Neuron (in vitro differentiated cells): ENCODE results near the gene ARHGEF10L.
"Not testable (repeated sequence)": the region's sequence is repeated elsewhere in the genome, so short reads cannot be mapped to it uniquely, and the experiment has no call there.

Experiments used
- H2AFZ ChIP-seq: one replicate; pipeline ENCODE4 v1.6.1; 2013; ENCODE audit warnings: low read depth, mild to moderate bottlenecking, inconsistent platforms, low read length, moderate library complexity
- H3K27me3 ChIP-seq: one replicate; pipeline ENCODE4 v1.6.1; 2013; ENCODE audit warnings: low read length; ENCODE audit not compliant: insufficient read depth
- H3K36me3 ChIP-seq: one replicate; pipeline ENCODE4 v1.6.1; 2013; ENCODE audit warnings: low read length; ENCODE audit not compliant: insufficient read depth
- H3K4me1 ChIP-seq: one replicate; pipeline ENCODE4 v1.6.1; 2013; ENCODE audit warnings: low read length; ENCODE audit not compliant: insufficient read depth
- H3K4me3 ChIP-seq: 2 replicates; pipeline ENCODE4 v1.5.1; 2013; ENCODE audit warnings: mild to moderate bottlenecking, low read length, moderate library complexity
- H3K9me3 ChIP-seq: one replicate; pipeline ENCODE4 v1.6.1; 2013; ENCODE audit warnings: low read length

The ARHGEF10L gene

GRCh38 chr1:17539477-17540254 lies at the start of gene ARHGEF10L:
Gene ARHGEF10L (plus strand): TSS chr1:17539698. CDS start chr1:17580596, 40,898 bp downstream.
- Histone ChIP-seq H3K4me1 (peaks cover 20% of the 10 kb centered on the region), H3K4me3 (peak within 1 kb of the TSS; percentile 76), H2AFZ (peak within 1 kb of the TSS; percentile 37), H3K27me3 (no peaks in the 10 kb centered on the region), H3K9me3 (no peaks in the 10 kb centered on the region), H3K36me3 (no peaks in the 10 kb centered on the region)

GRCh38 chr1:17489768-17490417 lies 49.6 kb upstream of the ARHGEF10L start:
- not testable (repeated sequence) for H2AFZ ChIP-seq, H3K4me1 ChIP-seq, H3K9me3 ChIP-seq, H3K36me3 ChIP-seq, H3K27me3 ChIP-seq, H3K4me3 ChIP-seq

- H3K27me3 ChIP-seq, H3K4me3 ChIP-seq, H3K36me3 ChIP-seq, H2AFZ ChIP-seq, H3K4me1 ChIP-seq, H3K9me3 ChIP-seq: not testable (repeated sequence)
Measured at GRCh38 chr1:17490667-17491066, 48.8 kb upstream of the ARHGEF10L start.

GRCh38 chr1:17494114-17494729 lies 45.3 kb upstream of the ARHGEF10L start:
- H3K27me3 ChIP-seq = no peaks in the 10 kb centered on the region
- no peaks in the 10 kb centered on the region for H3K9me3 ChIP-seq
- H3K4me3 ChIP-seq = no peak overlapping the region
- no peaks in the 10 kb centered on the region for H3K36me3 ChIP-seq
- H3K4me1 ChIP-seq = no peaks in the 10 kb centered on the region
- no peak overlapping the region for H2AFZ ChIP-seq

- H3K9me3 ChIP-seq = no peaks in the 10 kb centered on the region
Measured at GRCh38 chr1:17496419-17496818, 43.1 kb upstream of the ARHGEF10L start.

GRCh38 chr1:17498214-17498613 lies 41.3 kb upstream of the ARHGEF10L start:
- H3K4me1 ChIP-seq = no peaks in the 10 kb centered on the region
- H2AFZ ChIP-seq = no peak overlapping the region
- H3K27me3 ChIP-seq = no peaks in the 10 kb centered on the region
- no peaks in the 10 kb centered on the region for H3K36me3 ChIP-seq
- no peaks in the 10 kb centered on the region for H3K9me3 ChIP-seq
- no peak overlapping the region for H3K4me3 ChIP-seq

More at GRCh38 chr1:17496419-17496818, 43.1 kb upstream of the ARHGEF10L start:
- H3K4me3 ChIP-seq = no peak overlapping the region
- H3K4me1 ChIP-seq = no peaks in the 10 kb centered on the region
- no peak overlapping the region for H2AFZ ChIP-seq
- H3K27me3 ChIP-seq = no peaks in the 10 kb centered on the region
- H3K36me3 ChIP-seq = no peaks in the 10 kb centered on the region

- H3K27me3 ChIP-seq = no peaks in the 10 kb centered on the region
- no peaks in the 10 kb centered on the region for H3K9me3 ChIP-seq
- H3K4me1 ChIP-seq = no peaks in the 10 kb centered on the region
- no peaks in the 10 kb centered on the region for H3K36me3 ChIP-seq
- no peak overlapping the region for H2AFZ ChIP-seq
- no peak overlapping the region for H3K4me3 ChIP-seq
Measured at GRCh38 chr1:17502326-17502778, 37.1 kb upstream of the ARHGEF10L start.

- no peak overlapping the region for H2AFZ ChIP-seq
- no peaks in the 10 kb centered on the region for H3K27me3 ChIP-seq
- no peaks in the 10 kb centered on the region for H3K36me3 ChIP-seq
- no peaks in the 10 kb centered on the region for H3K9me3 ChIP-seq
- no peaks in the 10 kb centered on the region for H3K4me1 ChIP-seq
- H3K4me3 ChIP-seq = no peak overlapping the region
Measured at GRCh38 chr1:17503146-17503545, 36.4 kb upstream of the ARHGEF10L start.

- not testable (repeated sequence) for H3K9me3 ChIP-seq, H3K27me3 ChIP-seq, H3K4me1 ChIP-seq, H2AFZ ChIP-seq, H3K4me3 ChIP-seq, H3K36me3 ChIP-seq
Measured at GRCh38 chr1:17507200-17507599, 32.3 kb upstream of the ARHGEF10L start.

- H3K36me3 ChIP-seq = no peaks in the 10 kb centered on the region
- no peak overlapping the region for H2AFZ ChIP-seq
- no peaks in the 10 kb centered on the region for H3K9me3 ChIP-seq
- no peak overlapping the region for H3K4me3 ChIP-seq
- no peaks in the 10 kb centered on the region for H3K27me3 ChIP-seq
- no peaks in the 10 kb centered on the region for H3K4me1 ChIP-seq
Measured at GRCh38 chr1:17507915-17508314, 31.6 kb upstream of the ARHGEF10L start.

- no peaks in the 10 kb centered on the region for H3K36me3 ChIP-seq
- no peaks in the 10 kb centered on the region for H3K4me1 ChIP-seq
- H3K27me3 ChIP-seq = peaks cover 2% of the 10 kb centered on the region
- H3K4me3 ChIP-seq = no peak overlapping the region
- H2AFZ ChIP-seq = no peak overlapping the region
- H3K9me3 ChIP-seq = no peaks in the 10 kb centered on the region
Measured at GRCh38 chr1:17509363-17509762, 30.1 kb upstream of the ARHGEF10L start.

- Histone ChIP-seq H3K27me3 (peaks cover 2% of the 10 kb centered on the region), H3K9me3 (no peaks in the 10 kb centered on the region), H3K36me3 (no peaks in the 10 kb centered on the region), H3K4me3 (no peak overlapping the region), H3K4me1 (no peaks in the 10 kb centered on the region), H2AFZ (no peak overlapping the region)
Measured at GRCh38 chr1:17510138-17510537, 29.4 kb upstream of the ARHGEF10L start.

GRCh38 chr1:17511188-17511587 lies 28.3 kb upstream of the ARHGEF10L start:
- peaks cover 2% of the 10 kb centered on the region for H3K27me3 ChIP-seq
- H3K4me3 ChIP-seq = no peak overlapping the region
- H3K4me1 ChIP-seq = peaks cover 5% of the 10 kb centered on the region

More at GRCh38 chr1:17511188-17511587, 28.3 kb upstream of the ARHGEF10L start:
- Histone ChIP-seq H3K36me3 (no peaks in the 10 kb centered on the region), H3K9me3 (no peaks in the 10 kb centered on the region), H2AFZ (no peak overlapping the region)
